Measurements from ENCODE around the gene MFGE8. TPM values are rescaled to one million over a fixed set of nuclear protein-coding genes. Genes with fewer than 3 reads are reported as not detected.

Gene MFGE8
- total and polyA plus RNA-seq, 9 of the 15 experiments (the other 6 are each of a cell fraction or from before 2014, with no cell fraction given) = 2.3 to 142 (median 62.3) TPM

DNA sequence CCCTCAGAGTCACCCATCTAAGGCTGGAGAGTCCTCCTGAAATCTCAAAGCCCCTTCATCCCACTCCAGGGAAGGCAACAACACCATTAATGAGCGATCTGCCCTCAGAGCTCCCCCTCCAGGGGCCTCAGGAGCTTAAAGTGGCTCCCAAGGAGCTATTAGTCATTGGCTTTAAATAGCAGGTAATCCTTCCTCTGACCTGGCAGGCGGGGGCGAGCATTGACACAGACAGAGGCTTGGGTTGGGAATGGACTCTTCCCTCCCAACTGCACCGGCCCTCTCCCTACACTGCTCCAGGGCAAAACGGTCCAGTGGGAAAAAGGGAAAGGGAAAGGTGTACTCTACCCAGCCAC lies 1.4 kb downstream of the MFGE8 start (continued):
- TF ChIP-seq, protein P1, sequence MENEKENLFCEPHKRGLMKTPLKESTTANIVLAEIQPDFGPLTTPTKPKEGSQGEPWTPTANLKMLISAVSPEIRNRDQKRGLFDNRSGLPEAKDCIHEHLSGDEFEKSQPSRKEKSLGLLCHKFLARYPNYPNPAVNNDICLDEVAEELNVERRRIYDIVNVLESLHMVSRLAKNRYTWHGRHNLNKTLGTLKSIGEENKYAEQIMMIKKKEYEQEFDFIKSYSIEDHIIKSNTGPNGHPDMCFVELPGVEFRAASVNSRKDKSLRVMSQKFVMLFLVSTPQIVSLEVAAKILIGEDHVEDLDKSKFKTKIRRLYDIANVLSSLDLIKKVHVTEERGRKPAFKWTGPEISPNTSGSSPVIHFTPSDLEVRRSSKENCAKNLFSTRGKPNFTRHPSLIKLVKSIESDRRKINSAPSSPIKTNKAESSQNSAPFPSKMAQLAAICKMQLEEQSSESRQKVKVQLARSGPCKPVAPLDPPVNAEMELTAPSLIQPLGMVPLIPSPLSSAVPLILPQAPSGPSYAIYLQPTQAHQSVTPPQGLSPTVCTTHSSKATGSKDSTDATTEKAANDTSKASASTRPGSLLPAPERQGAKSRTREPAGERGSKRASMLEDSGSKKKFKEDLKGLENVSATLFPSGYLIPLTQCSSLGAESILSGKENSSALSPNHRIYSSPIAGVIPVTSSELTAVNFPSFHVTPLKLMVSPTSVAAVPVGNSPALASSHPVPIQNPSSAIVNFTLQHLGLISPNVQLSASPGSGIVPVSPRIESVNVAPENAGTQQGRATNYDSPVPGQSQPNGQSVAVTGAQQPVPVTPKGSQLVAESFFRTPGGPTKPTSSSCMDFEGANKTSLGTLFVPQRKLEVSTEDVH (IDR thresholded peaks at IDR 0.05; ENCODE audit: low read depth, partially characterized antibody) = no peak
- TF ChIP-seq, protein P2, sequence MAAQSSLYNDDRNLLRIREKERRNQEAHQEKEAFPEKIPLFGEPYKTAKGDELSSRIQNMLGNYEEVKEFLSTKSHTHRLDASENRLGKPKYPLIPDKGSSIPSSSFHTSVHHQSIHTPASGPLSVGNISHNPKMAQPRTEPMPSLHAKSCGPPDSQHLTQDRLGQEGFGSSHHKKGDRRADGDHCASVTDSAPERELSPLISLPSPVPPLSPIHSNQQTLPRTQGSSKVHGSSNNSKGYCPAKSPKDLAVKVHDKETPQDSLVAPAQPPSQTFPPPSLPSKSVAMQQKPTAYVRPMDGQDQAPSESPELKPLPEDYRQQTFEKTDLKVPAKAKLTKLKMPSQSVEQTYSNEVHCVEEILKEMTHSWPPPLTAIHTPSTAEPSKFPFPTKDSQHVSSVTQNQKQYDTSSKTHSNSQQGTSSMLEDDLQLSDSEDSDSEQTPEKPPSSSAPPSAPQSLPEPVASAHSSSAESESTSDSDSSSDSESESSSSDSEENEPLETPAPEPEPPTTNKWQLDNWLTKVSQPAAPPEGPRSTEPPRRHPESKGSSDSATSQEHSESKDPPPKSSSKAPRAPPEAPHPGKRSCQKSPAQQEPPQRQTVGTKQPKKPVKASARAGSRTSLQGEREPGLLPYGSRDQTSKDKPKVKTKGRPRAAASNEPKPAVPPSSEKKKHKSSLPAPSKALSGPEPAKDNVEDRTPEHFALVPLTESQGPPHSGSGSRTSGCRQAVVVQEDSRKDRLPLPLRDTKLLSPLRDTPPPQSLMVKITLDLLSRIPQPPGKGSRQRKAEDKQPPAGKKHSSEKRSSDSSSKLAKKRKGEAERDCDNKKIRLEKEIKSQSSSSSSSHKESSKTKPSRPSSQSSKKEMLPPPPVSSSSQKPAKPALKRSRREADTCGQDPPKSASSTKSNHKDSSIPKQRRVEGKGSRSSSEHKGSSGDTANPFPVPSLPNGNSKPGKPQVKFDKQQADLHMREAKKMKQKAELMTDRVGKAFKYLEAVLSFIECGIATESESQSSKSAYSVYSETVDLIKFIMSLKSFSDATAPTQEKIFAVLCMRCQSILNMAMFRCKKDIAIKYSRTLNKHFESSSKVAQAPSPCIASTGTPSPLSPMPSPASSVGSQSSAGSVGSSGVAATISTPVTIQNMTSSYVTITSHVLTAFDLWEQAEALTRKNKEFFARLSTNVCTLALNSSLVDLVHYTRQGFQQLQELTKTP (IDR thresholded peaks at IDR 0.05; ENCODE audit: low read depth in 1 of 2, partially characterized antibody in 2 of 2) = no peak
- TF ChIP-seq FUS (optimal IDR thresholded peaks at IDR 0.05; ENCODE audit: low read depth, low read length) = no peak
- TF ChIP-seq, protein P3, sequence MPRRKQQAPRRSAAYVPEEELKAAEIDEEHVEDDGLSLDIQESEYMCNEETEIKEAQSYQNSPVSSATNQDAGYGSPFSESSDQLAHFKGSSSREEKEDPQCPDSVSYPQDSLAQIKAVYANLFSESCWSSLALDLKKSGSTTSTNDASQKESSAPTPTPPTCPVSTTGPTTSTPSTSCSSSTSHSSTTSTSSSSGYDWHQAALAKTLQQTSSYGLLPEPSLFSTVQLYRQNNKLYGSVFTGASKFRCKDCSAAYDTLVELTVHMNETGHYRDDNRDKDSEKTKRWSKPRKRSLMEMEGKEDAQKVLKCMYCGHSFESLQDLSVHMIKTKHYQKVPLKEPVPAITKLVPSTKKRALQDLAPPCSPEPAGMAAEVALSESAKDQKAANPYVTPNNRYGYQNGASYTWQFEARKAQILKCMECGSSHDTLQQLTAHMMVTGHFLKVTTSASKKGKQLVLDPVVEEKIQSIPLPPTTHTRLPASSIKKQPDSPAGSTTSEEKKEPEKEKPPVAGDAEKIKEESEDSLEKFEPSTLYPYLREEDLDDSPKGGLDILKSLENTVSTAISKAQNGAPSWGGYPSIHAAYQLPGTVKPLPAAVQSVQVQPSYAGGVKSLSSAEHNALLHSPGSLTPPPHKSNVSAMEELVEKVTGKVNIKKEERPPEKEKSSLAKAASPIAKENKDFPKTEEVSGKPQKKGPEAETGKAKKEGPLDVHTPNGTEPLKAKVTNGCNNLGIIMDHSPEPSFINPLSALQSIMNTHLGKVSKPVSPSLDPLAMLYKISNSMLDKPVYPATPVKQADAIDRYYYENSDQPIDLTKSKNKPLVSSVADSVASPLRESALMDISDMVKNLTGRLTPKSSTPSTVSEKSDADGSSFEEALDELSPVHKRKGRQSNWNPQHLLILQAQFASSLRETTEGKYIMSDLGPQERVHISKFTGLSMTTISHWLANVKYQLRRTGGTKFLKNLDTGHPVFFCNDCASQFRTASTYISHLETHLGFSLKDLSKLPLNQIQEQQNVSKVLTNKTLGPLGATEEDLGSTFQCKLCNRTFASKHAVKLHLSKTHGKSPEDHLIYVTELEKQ (CRISPR knock-in tag; IDR thresholded peaks at IDR 0.05) = no peak

Measured in K562 (cell line).